G401.6 (cell line): ENCODE results near the gene CCNL2.

Experiments used
- FAIRE-seq: peaks from 2 replicates; lab custom pipeline; 2012; peaks lifted over from hg19 to GRCh38; lab: Jason Lieb, UNC

Gene CCNL2

DNA sequence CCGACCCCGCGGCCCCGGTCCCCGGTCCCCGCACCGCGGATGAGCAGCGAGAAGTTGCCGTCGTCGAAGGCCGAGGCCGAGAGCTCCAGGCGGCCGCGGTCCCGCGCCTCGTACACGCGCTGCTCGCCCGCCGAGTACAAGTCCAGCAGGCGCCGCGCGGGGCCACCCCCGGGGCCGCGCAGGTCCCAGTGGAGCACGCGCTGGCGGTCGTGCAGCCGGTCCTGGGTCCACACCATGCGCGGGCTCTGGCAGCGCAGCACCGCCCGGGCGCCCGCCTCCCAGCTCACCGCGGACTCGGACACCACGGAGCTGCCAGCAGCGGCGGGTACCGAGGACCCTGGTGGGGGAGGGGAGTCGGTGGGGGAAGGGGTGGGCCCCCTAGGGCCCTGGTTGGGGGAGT is 43.7 kb downstream of the CCNL2 start:
- no peak for FAIRE-seq

DNA sequence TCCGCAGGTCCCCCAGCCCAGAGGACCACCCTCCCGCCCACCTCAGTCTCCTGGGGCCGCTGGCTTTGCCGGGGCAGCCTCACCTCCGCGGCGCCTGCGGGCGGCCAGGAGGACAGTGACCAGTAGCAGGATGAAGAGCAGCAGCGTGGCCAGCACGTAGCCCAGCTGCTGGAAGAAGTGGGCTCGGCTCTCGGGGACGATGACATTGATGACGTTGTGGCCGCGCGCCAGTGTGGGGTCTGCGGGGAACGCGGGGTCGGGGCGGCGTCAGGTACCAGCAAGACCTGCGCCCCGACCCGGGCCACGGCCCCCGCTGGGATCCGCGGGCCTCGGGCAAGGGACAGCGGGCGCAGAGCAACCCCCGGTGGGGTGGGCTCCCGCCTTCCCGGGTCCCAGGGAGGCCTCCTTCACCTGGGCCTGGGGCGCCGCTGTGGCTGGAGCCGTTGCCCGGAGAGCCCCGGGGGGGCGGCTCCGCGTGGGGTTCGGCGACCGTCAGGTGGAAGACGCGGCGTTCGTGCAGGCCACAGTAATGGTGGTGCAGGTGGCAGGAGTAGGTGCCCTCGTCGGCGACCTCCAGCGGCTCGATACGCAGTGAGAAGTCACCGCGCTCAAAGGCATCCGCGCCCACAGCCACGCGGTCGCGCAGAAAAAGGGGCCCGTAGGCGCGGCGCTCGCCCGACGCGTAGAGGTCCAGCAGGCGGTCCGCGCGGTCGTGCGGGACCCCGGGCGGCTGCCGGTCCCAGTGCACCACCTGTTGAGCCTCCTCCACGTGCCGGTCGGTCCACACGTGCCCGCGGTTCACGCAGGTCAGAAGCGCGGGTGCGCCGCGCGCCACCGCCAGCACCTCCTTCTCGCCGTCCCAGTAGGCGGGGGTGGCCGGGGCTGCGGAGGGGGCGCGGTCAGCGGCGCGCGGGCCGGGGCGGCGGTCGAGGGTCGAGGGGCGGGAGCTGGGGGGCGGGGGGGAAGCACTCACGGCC is 44.6 kb downstream of the CCNL2 start:
- FAIRE-seq, result no peak

DNA sequence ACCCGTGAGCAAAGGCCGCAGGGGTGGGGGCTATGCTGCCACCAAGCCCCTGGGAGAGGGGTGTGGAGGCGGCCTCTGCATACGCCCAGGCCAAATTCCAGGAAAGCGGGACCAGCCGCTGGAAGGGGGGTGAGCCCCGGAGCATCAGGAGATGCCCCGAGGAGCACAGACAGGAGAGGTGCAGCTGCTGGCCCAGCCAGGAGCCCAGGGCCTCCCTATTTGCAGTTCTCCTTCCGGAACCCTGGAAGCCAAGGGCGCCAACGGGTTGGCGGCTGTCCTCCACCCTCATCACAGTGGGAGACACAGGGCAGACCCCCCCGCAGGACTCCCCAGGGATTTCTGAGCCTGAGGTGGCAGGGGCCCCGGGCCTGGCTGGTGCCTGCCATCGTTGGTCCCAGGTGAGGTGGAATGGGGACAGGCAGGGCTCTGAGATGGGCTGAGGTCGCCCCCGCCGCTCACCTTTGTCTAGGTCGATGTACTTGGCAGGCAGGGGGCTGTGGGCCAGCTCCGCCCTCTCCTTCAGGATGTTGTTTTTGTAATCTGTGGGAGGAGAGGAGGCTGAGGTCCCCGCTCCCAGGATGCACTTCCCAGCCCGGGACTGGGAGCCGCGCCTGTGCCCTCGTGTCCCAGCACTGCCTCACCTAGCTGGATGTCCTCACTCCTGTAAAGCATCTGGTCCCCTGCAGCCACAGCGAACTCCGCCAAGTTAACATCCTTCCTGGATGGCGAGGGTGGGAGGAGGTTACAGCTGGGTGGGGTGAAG is 45.6 kb downstream of the CCNL2 start:
- FAIRE-seq, result no peak

DNA sequence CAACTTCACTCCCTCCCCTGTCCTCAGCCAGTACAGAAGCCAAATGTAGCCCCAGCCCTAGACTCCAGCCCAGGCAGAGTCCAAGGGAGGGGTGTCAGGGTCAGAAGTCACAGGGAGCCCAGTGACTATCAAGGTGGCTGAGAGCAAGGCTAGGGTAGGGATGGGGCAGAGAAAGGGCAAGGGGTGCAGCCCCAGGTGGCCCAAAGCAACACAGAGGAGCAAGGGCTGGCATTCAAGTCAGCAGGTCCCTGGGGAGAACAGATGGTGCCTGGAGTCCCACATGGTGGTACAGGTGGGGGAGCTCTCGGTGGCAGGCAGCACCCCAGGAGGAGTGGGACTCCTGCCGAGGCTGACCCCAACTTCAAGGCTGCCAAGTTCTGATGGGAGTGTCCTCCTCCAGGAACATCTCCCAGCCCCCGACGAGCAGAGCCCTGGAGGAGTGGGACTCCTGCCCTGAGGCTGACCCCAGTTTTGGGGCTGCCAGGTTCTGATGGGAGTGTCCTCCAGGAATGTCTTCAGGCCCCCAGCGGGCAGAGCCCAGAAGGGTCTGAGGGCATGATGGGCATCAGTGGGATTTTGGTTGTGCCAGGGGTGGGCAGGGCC is 46.2 kb downstream of the CCNL2 start:
- no peak for FAIRE-seq

DNA sequence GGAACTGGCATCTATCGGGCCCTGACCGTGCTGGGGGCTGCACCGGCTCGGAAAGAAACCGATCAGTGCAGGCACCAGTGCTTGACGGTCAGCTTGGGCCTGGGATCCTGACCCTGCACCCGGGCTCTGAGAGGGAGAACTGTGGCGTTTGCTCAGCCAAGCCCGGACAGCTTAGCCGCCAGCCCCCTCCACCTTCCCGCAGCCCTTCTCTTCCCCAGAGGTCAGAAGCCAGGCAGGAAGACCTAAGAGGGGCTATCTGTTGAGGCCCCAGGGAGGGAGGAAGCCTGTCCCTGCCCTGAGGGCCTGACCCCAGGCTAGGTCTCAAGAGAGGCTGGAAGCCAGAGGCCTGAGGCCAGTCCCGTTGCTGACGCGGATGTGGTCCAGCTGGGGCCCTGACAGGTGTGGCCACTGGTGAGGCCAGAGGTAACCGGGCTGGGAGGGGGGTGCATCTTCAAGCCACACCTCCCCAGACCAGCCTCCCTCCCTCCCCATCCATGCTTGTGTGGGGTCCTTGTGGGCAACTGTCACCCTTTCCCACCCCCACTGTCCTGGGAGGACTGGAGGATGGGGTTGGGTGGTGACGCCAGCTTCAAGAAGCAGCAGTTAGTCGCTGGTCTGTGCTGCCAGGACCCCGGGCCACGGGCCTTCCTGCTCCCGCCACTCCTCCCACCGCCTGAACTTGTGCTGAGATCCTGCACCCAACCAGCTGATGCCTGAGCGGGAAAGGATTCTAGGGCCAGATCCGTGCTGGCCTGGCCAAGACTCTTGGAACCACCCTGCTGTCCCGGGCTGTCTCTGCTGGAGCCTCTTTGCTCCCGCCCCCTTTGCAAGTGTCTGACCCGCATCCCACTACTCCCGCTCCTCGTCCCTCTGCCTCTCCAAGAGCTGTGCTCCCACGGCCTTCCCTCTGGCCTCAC is 47.4 kb downstream of the CCNL2 start:
- FAIRE-seq, result no peak

DNA sequence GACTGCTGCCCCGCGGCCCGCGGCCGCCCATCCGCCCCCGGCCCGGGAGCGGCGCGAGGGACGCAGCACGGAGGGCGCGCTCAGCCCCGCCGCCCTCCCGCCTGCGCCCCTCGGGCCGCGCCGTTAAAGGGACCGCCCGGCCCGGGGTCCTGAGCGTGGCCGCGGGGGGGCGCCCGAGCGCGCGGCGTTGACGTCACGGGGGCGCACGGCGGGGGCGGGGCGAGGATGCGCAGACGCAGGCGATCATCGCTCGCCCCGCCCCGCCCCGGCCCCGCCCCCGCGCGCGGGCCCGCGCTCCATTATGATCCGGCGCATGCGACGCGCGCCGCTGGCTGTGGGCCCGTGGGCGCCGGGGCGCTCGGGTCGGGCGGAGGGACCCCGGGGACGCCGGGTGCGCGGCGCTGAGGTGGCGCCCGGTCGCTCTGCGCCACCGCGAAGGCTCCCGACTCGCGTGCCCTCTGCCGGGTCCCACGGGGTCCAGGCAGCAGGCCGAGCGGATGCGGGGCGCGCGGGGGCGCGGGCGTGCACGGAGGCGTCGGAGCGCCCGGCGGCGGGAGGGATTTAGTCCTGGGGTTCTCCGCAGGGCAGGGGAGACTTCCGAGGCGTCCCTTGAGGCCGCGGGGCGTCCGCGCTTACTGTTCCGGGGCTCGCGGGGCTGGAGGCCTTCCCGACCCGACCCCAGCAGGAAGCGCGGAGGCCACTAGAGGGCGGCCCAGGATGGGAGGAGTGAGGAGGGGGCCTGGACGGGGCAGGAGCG is 49.7 kb downstream of the CCNL2 start, which contains the start of gene DVL1:
DVL1 (minus strand) TSS at position 163 of the 757 bp plus-strand sequence. CDS start 353 bp downstream, outside the sequence.
- FAIRE-seq, result no peak

DNA sequence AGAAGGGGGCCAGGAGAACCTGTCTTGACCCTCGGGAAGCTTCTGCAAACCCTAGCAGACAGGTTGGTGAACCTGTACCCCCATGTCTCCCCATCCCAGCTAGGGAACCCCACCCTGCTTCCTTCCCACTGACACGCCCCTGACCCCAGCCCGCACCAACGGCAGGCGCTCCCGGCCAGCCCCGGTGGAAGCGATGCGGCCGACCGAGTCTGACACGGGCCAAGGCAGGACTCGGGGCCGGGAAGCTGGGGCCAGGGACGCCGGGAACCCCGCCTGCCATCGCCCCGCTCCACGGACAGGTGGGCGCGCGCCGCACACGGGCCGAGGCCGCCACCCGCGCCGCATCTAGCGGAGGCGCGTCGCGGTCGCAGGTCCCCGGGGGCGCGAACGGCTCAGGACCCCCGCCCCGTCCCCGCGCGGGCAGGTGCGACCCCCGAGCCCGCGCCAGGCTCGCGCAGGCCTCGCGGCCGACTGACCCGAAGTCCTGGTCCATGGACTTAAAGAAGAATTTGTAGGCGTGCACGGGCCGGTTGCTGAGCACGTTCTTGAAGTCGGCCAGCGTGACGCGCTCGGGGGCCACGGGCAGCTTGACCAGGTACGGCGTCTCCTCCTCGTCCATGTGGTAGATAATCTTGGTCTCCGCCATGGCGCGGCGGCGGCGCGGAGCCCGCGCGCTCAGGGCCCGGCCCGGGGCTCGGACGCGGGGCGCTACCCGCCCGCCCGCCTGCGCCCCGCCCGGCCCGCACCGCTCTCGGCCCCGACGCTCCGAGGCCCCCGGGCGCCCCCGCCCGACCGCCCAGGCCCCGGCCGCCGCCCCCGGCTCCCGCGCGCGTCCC is 50.5 kb downstream of the CCNL2 start:
- no peak for FAIRE-seq

DNA sequence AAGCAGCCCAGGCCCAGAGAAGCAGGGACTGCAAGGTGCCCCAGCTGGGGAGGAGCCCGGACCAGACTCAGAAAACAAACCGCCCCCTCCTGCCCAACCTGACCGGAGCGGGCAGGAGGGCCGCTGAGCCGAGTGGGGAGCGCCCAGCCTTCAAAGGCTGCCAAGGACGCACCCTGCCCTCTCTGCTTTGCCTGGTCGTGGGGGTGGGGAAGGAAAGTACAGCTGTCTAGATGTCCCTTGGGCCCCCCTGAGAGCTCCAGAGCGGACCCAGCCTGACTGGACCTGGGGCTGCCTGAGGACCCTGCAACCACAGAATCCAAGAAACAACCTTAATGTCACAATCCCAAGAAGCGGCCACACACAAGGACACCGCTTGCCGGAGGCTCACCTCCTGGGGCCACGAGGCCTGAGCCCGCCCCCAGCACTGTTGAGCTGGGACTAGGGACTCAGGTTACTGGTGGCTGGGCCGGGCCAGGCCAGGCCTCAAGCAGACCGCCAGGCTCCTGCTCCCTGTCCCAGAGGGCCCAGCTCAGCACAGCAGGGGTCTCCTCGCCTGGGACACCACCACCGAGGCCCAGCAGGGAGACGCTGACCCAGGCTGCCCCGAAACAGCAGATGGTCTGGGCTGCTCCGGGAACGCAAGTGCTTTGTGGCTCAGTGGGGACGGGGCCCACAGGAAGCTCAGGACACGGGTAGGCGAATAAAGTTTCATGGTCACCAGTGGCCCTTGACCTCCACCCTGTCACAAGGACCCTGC is 51.3 kb downstream of the CCNL2 start:
- no peak for FAIRE-seq

DNA sequence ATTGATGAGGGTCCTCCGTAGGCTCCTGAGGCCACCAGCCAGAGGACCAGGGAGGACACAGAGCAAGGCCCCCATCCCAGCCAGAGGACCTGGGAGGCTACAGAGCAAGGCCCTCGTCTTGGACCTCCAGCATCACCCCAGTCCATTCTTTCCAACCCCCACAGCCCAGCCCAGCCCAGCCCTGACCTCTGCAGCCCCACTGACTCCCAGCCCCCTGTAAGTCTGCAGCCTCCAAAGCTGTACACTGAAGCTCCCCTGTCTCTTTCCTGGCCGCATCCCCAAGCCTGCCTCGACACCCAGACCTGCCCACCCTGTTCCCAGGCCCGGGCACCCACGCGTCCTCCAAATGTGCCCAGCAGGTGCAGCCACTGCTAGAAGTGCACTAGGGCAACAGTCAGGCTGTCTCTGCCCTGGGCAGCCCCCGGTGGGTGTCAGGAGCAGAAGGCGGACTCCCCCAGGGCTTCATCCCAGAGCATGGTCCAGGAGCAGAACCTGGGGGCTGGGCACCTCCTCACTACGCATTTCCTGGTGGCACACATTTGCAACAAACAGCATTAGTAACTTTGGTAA is 52.0 kb downstream of the CCNL2 start:
- no peak for FAIRE-seq

DNA sequence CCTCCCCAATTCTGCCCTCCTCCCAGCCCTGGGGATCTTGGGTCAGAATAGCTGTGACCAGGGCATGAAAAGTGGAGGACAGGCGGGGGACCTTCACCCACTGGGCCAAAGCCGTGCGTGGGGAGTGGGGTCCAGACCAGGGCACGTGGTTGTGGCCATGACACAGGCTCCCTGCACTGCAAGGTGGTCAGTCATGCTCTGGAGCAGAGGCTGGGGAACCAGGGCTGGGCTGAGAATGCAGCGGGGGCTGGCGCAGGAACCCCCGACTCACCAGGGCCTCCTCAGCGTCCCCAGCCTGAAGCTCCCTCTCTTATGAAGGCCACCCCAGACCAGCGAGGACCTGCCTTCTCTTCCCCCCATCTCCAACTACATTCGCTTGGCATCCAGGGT is 52.6 kb downstream of the CCNL2 start:
- FAIRE-seq, result no peak

DNA sequence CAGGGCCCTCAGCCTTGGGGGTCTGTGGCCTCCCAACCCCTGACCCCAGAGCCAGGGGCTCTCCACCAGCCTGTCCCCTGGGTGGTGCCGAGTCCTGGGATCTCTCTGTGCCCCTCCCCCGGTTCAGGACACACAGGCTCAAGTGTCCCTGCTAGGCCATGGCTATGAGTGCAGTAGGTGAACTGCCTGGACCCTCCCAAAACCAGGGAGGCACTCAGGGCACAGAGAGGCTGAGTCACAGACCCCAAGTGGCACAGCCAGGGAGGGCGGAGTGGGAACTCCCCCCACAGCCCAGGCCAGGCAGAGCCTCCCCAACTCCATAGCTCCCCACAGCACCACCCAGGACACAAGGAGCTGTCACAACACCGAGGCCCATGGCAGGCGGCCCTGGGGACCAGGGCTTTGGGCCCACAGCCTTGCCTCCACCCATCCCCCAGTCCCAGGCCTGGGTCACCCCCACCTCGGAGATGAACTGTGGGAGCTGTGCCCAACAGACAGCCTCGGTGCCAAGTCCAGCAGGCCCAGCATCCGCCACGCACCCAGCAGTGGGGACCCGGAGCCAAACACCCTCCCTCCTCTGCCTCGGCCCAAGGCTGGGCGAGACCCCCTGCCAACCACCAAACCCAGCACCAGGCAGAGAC is 53.2 kb downstream of the CCNL2 start:
- FAIRE-seq, result no peak

DNA sequence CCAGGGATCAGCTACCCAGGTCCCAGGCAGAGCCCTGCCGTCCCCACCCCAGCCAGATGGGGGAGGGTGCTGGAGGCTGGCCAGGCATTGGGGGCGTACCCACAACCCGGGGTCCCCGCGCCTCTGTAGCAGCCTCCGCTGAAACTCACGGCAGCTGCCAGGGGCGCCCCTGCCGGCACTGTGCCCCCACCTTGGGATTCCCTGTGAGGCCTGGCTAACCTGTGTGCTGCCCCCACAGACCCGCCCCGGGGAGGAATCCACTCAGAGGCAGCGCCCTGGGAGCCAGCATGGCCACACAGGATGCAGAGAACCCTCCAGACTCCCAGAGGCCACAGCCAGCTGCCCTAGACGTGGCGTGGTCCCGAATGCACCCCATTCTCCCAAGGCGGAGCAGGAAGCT is 53.8 kb downstream of the CCNL2 start:
- no peak for FAIRE-seq

DNA sequence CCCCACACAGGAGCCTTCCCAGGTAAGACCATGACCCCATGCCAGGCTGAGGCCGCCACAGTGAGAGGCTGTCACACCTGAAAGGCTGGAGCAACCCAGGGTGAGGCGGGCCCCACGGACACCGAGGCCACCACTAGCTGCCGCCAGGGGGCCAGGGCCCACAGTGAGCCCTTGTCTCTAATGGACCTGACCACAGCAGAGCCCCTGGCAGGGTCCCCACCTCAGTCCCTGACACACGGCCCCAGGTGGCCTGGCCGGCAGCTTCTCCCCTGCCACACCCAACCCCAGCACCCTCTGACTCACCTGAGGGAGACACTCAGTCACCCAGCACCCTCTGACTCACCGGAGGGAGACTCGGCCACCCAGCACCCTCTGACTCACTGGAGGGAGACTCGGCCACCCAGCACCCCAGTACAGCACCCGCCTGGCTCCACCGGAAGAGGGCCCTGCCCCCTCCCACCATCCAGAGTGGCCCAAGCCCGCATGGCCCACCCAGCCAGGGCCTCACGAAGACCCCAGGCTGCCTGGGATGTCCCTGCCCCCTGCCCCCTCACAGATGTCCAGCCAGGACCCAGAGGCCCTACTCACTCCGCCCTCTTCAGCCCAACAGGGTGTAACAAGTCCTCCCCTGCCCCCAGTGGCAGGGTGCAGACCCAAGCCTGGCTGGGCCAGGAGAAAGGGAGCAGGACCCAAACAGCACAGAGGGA is 54.3 kb downstream of the CCNL2 start:
- no peak for FAIRE-seq

DNA sequence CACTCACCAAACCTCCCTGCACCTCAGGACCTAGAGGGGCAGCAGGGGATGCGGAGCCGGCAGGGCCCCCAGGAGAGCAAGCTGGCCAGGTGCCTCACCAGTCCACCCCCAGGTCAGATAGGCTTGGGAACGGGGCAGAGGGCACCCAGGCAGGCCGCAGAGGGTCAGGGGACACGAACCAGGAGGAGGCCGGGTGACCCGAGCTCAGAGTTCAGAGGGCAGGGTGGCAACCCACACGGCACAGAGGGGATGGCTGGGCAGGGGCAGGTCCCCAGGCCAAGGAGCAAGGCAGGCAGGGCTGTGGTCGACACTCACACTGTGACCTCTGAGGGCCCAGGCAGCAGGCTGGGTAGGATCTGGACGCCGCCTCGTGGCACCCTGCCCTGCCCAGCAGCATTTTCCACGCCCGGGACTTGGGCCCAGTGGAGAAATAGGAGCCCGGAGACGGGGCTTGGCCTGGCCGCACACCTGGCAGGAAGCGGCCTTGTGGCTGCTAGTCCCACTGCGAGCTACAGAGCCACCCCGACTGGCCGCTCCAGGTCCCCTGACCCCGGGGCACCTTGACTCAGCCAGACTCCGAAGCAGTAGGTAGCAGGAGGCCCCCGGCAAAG is 55.2 kb downstream of the CCNL2 start:
- FAIRE-seq, result no peak

DNA sequence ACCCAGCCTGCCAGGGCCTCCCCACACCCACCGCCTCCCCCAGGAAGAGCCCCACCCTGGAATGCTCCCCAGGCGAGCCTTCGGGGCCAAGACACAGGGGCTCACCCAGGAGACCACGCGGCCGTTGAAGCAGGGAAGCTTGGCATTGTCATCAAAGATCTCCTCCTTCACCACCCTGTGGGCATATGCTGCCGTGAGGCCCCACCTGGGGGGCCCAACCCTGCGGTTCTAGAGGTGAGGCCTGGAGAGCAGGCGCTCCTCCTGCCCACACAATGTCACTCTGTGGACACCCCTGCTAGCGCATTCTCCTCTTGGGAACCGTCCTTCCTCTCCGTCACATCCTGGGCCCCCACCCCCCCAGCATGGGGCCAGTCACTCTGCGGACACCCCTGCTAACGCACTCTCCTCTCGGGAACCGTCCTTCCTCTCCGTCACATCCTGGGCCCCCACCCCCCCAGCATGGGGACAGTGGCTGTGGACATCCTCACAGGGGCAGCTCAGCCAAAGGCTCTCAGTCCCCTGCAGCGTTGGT is 56.5 kb downstream of the CCNL2 start:
- no peak for FAIRE-seq

DNA sequence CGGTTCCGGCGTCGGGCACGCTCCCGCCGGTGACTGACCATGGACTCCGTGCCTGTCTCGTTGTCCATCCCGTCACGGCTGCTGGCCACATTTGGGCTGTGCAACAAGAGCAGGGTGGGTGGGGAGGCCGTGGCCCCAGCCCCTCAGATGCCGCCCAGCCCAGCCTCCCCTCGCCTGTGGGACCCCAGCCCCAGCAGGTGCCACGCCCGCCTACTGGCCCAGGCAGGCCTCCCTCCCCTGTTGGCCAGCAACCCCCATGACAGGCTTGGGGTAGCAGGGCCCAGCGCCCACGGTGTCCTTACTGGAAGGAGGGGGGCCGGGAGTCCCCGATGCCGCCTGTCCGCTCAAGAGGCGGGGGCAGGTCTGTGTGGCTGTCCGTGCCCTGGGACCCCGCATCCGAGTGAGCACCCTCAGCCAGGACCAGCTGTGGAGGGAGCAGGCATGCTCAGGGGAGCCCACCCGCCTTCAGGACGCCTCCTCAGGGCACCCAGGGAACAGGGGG is 57.0 kb downstream of the CCNL2 start:
- no peak for FAIRE-seq

DNA sequence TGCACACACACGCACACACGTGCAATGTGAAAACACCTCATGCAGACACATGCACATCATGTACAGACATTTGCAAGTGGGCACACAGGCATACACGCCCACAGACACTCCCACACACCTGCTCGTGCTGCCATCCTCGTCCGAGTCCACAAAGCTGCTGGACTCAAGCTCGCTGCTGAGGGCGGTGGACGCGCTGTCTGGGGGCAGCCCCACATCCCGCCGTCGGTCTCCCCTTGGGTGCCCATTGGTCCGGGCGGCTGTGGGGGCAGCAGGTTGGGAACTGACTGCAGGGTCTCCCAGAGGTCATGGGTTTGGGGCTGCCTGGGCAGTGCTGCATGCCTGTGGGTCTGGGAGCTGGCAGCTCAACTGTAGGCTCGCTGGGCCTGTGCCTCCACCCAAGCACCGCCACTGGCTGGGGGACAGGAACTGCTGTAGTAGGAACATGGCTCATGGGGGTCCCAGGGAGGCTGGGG is 57.5 kb downstream of the CCNL2 start:
- FAIRE-seq, result no peak
